ENCODE measurements around the gene EIF2D. TPM values are rescaled to one million over a fixed set of nuclear protein-coding genes. Genes with fewer than 3 reads are reported as not detected.

The EIF2D gene
- polyA plus RNA-seq, 3 donors: 77.1 to 97.2 (median 89.5) TPM

GRCh38 chr1:206554701-206555472, 57.4 kb downstream of the EIF2D start:
- no peak for DNase-seq

- DNase-seq: no peak
Measured at GRCh38 chr1:206554211-206554610, 58.1 kb downstream of the EIF2D start.

DNA sequence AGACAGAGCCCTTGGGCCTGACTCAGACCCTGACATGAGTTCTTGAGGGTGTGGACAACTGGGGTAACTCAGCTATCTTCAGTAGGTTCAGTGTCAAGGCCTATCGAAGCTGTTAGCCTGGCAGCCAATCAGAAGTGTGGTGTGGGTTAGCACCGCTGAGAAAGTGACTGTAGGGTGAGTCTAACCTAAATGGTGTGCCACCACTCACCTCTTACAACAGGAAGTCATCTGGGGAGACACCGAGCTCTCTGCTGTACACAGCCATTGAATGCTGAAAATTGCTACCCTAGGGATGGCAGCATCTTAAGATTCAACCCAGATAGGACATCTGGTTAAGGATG, 60.3 kb downstream of the EIF2D start:
- DNase-seq: no peak

DNA sequence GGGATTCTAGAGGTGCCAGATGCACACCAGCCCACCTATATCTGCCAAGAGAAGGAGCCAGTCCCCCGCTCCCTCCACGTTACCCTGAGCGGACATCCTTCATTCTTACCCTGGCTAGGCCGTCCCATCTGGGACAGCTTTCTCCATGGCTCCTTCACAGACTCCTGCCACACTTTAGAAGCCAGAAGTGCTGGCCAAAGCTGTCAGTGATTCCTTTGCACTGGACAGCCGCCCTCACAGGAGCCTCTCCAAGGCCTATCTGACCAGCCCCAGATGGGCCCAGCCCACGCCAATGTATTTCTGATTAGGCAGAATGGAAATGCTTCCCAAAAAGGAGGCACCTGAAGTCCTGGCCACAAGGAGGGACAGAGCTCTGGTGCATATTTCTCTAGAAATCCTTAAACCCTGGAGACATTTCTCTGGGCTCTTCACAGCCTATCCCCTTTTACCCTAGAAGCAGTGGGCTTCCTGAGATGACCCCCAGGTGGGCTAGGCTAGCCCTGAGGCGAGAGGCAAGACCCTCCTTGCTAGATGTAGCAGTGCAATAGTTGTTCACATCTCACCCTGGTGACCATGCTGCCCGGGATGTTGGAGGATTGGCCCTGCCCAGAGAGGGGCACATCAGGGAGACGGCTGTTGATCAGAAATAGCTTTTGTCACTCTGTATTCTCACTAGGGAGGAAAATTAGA, 60.8 kb downstream of the EIF2D start:
- no peak for DNase-seq

DNA sequence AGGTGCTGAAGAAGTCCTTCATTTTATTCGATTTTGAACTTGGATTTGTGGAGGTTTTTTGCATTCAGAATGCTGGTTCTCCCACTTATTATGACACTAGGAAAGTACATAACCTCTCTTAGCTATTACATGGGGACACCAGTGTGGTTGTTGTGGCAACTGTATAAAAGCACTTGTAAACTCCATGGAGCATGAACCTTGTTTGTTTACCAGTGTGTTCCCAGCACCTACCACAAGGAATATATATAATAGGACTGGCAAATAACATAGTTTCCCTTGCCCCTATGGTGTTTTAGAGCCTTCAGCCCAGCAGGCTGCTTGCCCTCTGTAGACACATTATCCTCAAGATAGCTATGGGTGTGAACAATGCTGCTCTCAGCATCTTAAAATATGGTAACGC, 61.8 kb downstream of the EIF2D start:
- no peak for DNase-seq

DNA sequence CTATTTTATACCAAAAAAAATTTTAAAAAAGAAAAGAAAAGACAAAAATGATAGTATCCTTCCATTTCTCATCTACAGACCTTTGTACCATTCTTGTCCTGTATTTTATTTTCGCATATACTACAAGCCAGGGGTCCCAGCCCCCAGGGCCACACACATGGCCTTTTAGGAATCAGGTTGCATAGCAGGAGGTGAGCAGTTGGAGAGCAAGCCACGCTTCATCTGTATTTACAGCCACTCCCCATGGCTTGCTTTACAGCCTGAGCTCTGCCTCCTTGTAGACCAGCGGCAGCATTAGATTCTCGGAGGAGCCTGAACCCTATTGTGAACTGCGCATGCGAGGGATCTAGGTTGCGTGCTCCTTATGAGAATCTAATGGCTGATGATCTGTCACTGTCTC, 65.2 kb downstream of the EIF2D start:
- no peak for DNase-seq

DNA sequence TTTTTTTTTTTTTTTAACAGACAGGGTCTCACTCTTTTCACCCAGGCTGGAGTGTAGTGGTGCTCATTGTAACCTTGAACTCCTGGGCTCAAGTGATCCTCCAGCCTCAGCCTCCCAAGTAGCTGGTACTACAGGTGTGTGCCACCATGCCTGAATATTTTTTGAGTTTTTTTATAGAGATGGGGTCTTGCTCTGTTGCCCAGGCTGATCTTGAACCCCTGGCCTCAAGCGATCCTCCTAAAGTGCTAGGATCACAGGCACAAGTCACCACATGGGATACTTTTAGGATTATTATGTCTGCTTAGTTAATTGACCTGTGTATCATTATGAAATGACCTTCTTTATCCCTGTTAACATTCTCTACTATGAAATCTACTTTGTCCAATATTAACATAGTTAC, 66.9 kb downstream of the EIF2D start:
- no peak for DNase-seq

DNA sequence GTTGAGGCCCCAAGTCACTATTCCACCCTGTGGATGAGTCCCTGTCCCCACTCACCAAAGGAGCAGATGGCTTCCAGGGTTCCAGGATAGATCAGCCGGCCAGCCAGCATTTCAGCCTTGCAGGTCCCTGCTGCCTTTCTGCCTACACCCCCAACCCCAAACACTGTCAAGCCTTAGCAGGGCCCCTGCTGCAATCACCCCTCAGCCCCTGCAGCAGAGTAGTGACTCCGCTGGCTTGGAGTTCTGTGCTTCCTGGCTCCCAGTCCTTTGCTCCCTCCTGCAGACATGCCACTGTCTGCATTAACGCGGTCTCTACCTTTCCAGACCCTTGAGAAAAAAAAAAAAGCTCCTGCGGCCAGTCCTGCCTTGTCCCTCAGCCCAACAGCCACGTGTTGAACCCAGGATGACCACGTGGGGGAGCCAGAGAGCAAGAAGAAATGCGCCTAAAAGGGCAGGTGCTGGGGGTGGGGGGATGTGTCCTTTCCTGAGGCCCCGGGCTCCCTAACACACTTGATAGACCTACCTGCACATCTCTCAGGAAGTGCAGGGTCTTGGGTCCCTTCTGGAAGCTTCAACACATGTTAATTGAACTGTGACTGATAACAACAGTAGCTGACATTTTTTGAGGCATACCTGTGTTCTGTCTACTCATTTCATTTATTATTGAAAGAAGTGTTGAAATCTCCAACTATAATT, 67.6 kb downstream of the EIF2D start:
- DNase-seq: peak; percentile 66

Other genes starting within 250 kb of the EIF2D start
- gene IKBKE, start 142.0 kb downstream of the EIF2D start, polyA plus RNA-seq (ENCODE audit: insufficient read length in 3 of 3): 1 to 10 TPM; 5.8 to 6.6 (median 6.0) TPM
- 1 to 10 TPM; 4.4 to 5.0 (median 4.6) TPM for gene RASSF5, start 104.9 kb downstream of the EIF2D start, polyA plus RNA-seq (ENCODE audit: insufficient read length in 3 of 3)
- gene DYRK3, start 23.1 kb upstream of the EIF2D start, polyA plus RNA-seq (ENCODE audit: insufficient read length in 3 of 3): 1 to 10 TPM; 8.2 to 9.0 (median 8.4) TPM
- gene MAPKAPK2, start 72.4 kb upstream of the EIF2D start, polyA plus RNA-seq (ENCODE audit: insufficient read length in 3 of 3): 10 to 100 TPM; 69.8 to 78.5 (median 76.2) TPM
- 1 to 10 TPM in 1 of 3 donors, under 1 TPM in 2; 0.62 to 1.2 (median 0.83) TPM for gene IL19, start 158.3 kb upstream of the EIF2D start, polyA plus RNA-seq (ENCODE audit: insufficient read length in 3 of 3)
- gene IL10, start 160.0 kb upstream of the EIF2D start, polyA plus RNA-seq (ENCODE audit: insufficient read length in 3 of 3): under 1 TPM; 0.07 to 0.65 (median 0.23) TPM